ENCODE measurements around the gene SAMD4A.

The SAMD4A gene

DNA sequence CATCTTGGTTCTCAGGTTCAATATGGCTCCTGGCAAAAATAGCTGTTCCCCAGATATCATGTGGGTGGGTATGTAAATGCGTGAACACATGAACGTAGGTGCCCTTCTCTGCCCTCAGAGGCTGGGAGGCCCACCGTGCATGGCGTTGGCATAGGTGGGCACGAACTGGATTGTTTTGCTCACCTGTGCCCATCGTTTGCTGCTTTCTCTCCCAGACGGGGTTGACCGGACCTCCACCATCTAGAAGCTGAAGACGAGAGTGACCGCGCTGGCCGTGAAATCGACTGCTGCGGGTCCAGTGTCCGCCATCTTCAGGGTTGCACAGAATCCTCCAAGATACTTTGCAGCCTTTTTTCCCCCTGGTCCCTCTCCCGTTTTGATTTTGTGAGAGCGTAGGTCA lies 221.8 kb downstream of the SAMD4A start:
- ChIA-PET CTCF (interaction anchor here (1.9 kb wide), 2 partner anchors 15 to 16 kb away, joined by 6 to 10 read pairs; no protein-coding TSS in a partner anchor), POLR2A (no interaction called here)
- TF ChIP-seq, protein P1, sequence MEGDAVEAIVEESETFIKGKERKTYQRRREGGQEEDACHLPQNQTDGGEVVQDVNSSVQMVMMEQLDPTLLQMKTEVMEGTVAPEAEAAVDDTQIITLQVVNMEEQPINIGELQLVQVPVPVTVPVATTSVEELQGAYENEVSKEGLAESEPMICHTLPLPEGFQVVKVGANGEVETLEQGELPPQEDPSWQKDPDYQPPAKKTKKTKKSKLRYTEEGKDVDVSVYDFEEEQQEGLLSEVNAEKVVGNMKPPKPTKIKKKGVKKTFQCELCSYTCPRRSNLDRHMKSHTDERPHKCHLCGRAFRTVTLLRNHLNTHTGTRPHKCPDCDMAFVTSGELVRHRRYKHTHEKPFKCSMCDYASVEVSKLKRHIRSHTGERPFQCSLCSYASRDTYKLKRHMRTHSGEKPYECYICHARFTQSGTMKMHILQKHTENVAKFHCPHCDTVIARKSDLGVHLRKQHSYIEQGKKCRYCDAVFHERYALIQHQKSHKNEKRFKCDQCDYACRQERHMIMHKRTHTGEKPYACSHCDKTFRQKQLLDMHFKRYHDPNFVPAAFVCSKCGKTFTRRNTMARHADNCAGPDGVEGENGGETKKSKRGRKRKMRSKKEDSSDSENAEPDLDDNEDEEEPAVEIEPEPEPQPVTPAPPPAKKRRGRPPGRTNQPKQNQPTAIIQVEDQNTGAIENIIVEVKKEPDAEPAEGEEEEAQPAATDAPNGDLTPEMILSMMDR (IDR thresholded peaks at IDR 0.05; ENCODE audit: insufficient read depth, low read length, missing control alignments), result no peak

DNA sequence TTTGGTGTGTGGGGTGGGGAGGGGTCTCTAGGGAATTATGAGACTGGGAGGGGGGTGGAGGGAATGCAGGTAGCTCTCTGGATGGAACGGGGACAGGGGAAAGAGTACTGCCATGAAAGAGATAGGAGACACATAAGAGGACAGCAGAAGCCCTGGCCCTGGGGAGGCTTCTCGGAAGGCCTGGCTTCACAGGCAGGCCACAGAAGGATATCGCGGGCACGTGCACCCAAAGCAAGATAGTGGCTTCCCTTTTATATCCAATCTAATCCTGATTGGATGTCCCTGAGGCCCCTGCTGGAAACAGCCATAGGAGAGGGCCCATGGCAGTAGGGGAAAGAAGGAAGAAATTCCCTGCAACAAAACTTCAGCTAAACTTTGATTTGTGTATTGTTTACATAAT lies 222.2 kb downstream of the SAMD4A start:
- no peak overlapping the region for H3K4me3 ChIP-seq (ENCODE audit: low read depth, low read length)
- TF ChIP-seq, protein P1 (IDR thresholded peaks at IDR 0.05; ENCODE audit: insufficient read depth, low read length, missing control alignments), result no peak
- ChIA-PET CTCF (interaction anchor here (1.9 kb wide), 2 partner anchors 16 kb away, joined by 6 to 10 read pairs; no protein-coding TSS in a partner anchor), POLR2A (no interaction called here)
- DNase-seq (ENCODE audit: low read depth, low spot score), result no peak

More for the DNA sequence above, 221.8 kb downstream of the SAMD4A start:
- H3K4me3 ChIP-seq (ENCODE audit: low read depth, low read length), result no peak overlapping the region
- no peak for DNase-seq (ENCODE audit: low read depth, low spot score)

DNA sequence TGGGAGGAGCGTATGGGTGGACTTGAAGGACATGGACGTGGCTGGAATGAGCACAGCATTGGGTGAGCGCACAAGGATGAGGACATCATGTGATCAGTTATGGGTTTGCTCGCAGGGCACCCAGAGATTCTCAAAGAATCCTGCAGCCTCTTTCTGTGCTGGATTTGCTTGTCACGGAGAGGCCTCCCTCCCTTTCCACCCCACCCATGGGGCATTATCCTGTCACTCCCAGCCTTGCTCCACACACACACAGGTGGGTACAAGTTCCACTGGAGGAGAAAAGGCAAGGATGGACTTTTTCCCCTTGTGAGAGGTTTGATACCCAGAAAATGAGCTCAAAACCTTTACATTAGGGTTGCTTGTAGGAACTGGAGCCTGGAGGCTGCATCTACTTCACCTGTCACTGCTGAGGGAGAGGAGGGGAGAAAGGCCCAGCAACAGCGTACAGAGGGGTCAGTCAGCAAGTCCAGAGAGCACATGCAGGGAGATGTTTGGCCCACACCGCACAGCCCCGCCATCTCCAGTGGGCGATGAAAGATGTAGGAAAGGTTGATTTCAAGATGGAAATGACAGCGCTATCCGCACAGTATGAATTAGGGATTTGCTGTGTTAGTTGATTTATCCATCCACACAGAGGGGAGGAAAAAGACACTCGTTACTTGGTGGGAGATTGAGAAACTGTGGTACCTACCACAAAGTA lies 223.0 kb downstream of the SAMD4A start:
- POLR2A ChIA-PET, result no interaction called here
- H3K4me3 ChIP-seq (ENCODE audit: low read depth, low read length), result no peak overlapping the region
- CTCF ChIA-PET, result interaction anchor here (2.2 to 7.9 kb wide), 2 partner anchors 14 to 16 kb away, joined by 12 to 66 read pairs; no protein-coding TSS in a partner anchor

DNA sequence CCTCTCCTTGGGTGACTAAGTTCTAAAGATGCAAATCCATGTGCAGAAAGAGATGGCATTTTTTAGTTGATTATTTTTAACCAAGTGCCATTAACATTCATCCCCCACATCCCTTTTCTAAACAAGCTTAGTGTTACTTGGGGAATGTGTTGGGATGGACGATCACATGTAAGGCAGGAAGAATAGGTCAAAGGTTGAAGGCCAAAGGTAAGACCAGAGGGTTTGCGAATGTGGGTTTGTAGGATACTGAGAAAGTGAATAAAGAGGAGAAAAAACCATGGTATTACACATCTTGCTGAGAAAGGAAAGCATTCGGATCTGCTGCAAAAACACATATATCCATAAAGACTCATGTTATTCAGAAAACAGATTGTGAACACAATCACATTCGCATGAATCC lies 224.1 kb downstream of the SAMD4A start:
- no peak for DNase-seq (ENCODE audit: low read depth, low spot score)
- CTCF ChIA-PET, result interaction anchor here (0.7 to 7.9 kb wide), 5 partner anchors 9 to 281 kb away, joined by 3 to 66 read pairs (median 4); partner anchors contain the start of gene CGRRF1
- TF ChIP-seq, protein P1 (IDR thresholded peaks at IDR 0.05; ENCODE audit: insufficient read depth, low read length, missing control alignments), result no peak
- POLR2A ChIA-PET, result no interaction called here
- H3K4me3 ChIP-seq (ENCODE audit: low read depth, low read length), result no peak overlapping the region

More for the DNA sequence above, 223.0 kb downstream of the SAMD4A start:
- TF ChIP-seq, protein P1 (IDR thresholded peaks at IDR 0.05; ENCODE audit: insufficient read depth, low read length, missing control alignments), result no peak
- DNase-seq (ENCODE audit: low read depth, low spot score), result no peak

DNA sequence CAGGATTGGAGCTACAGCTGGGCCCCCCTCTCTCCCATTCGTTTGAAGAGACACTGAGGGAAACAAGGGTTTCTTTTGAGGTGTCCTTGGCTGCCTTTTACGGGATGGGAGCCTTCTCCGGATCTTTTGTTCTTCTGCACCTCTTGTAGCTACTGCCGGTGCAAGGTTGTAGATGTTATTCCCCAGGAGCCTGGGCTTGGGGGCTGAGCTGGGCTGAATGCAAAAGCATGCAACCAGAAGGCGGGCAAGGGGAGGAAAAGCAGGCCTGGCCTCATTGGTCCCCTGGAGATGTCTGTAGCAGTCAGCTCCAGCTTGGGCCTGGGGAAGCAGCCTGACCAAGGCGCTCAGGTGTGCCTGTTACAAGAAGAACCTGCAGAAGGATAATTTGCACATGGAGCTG lies 225.4 kb downstream of the SAMD4A start:
- DNase-seq (ENCODE audit: low read depth, low spot score), result no peak
- ChIA-PET CTCF (interaction anchor here (0.7 to 7.9 kb wide), 5 partner anchors 12 to 228 kb away, joined by 3 to 66 read pairs (median 6); no protein-coding TSS in a partner anchor), POLR2A (interaction anchor here (0.6 kb wide), 1 partner anchor 525 kb away, joined by 3 read pairs; no protein-coding TSS in a partner anchor)
- TF ChIP-seq, protein P1 (IDR thresholded peaks at IDR 0.05; ENCODE audit: insufficient read depth, low read length, missing control alignments), result no peak
- H3K4me3 ChIP-seq (ENCODE audit: low read depth, low read length), result no peak overlapping the region

DNA sequence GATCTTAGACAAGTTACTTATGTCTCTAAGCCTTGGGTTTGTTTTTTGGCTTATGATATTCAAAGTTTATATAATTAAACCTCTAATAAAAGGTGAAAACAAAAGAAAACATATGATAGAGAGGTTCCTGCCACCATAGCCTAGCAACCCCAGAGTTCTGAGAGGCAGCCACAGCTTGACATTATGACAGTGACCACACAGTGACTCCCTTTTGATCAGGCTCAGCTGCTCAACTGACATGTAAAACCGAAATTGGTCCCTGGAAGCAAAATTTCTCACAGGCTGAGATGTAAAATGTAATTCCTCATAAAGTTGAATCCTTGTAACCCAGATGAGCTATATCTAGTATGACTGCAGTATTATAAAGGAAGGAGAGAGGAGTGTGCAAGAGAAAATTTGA lies 227.2 kb downstream of the SAMD4A start:
- no peak overlapping the region for H3K4me3 ChIP-seq (ENCODE audit: low read depth, low read length)
- ChIA-PET POLR2A (no interaction called here), CTCF (interaction anchor here (1.1 to 7.9 kb wide), 5 partner anchors 10 to 282 kb away, joined by 4 to 66 read pairs (median 17); no protein-coding TSS in a partner anchor)
- no peak for DNase-seq (ENCODE audit: low read depth, low spot score)
- TF ChIP-seq, protein P1 (IDR thresholded peaks at IDR 0.05; ENCODE audit: insufficient read depth, low read length, missing control alignments), result no peak

All from AG04449 (cell line).